ENCODE results near the gene C1orf21. TPM values are rescaled to one million over a fixed set of nuclear protein-coding genes. Genes with fewer than 3 reads are reported as not detected.

Gene C1orf21
- total RNA-seq, 2 experiments from 2014 or later = 4.6 to 5.1 TPM

- ChIA-PET CTCF (interaction anchor here (0.9 kb wide), 2 partner anchors 70 to 486 kb away, joined by 3 read pairs; no protein-coding TSS in a partner anchor), POLR2A (no interaction called here)
- Mint-ChIP-seq H3K4me1 (ENCODE audit: low read depth) (no peaks in the 10 kb centered on the region), H3K9me3 (ENCODE audit: insufficient read depth) (no peaks in the 10 kb centered on the region), H3K36me3 (ENCODE audit: low read depth) (no peaks in the 10 kb centered on the region), H3K27ac (no peak overlapping the region), H3K4me3 (no peak overlapping the region), H3K27me3 (ENCODE audit: low read depth) (no peaks in the 10 kb centered on the region)
- DNase-seq = no peak
- ATAC-seq = no peak
Measured at GRCh38 chr1:184562806-184563205, 176.0 kb downstream of the C1orf21 start.

GRCh38 chr1:184563308-184563707, 176.5 kb downstream of the C1orf21 start:
- H3K4me1 Mint-ChIP-seq (ENCODE audit: low read depth) = no peaks in the 10 kb centered on the region
- no peaks in the 10 kb centered on the region for H3K9me3 Mint-ChIP-seq (ENCODE audit: insufficient read depth)
- ChIA-PET CTCF (interaction anchor here (0.9 kb wide), 2 partner anchors 71 to 487 kb away, joined by 3 read pairs; no protein-coding TSS in a partner anchor), POLR2A (no interaction called here)
- DNase-seq (no peak), ATAC-seq (no peak)
- no peaks in the 10 kb centered on the region for H3K36me3 Mint-ChIP-seq (ENCODE audit: low read depth)
- H3K27ac Mint-ChIP-seq = no peak overlapping the region
- no peaks in the 10 kb centered on the region for H3K27me3 Mint-ChIP-seq (ENCODE audit: low read depth)
- no peak overlapping the region for H3K4me3 Mint-ChIP-seq

DNA sequence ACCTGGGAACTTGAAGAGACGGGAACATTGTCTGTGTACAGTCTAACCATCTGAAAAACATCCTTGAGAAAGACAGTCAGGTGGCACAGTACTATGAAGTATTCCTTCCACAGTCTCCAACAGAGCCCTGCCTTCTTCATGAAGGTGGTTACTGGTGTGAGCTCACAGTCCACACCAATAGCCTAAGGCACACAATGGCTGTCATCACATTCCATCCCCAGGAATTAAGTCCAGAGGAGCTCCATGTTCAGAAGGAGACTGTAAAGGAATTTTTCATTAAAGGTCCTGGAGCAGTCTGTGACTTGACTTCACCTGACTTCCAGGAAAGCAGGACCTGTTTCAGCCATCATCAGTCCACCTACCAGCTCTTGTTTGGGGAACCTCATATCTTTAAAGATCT, 180.2 kb downstream of the C1orf21 start:
- Mint-ChIP-seq H3K27ac (no peak overlapping the region), H3K27me3 (ENCODE audit: low read depth) (peaks cover 2% of the 10 kb centered on the region), H3K9me3 (ENCODE audit: insufficient read depth) (no peaks in the 10 kb centered on the region), H3K36me3 (ENCODE audit: low read depth) (no peaks in the 10 kb centered on the region), H3K4me1 (ENCODE audit: low read depth) (no peaks in the 10 kb centered on the region), H3K4me3 (no peak overlapping the region)
- DNase-seq (no peak), ATAC-seq (no peak)
- POLR2A ChIA-PET = no interaction called here
- CTCF ChIA-PET = no interaction called here

DNA sequence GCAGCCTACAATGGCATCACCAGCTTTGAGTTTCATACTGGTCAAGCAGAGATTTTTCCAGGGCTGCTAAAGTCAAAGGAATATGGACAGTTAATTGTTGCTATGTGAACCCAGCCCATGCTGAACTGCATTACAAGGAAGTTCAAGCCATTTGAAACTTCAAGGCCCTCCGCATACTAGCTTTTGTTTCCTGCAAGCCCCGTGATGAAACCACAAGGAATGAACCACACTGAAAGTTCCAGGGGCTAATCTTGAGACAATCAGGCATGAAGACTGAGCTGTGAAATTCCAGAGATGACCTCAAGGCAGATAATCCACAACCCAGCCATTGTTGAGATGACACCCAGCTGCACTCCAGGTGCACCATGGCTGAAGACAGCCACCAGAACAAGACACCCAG, 180.8 kb downstream of the C1orf21 start:
- no peak for ATAC-seq

GRCh38 chr1:184568148-184568547, 181.3 kb downstream of the C1orf21 start:
- ChIA-PET POLR2A (no interaction called here), CTCF (no interaction called here)
- Mint-ChIP-seq H3K4me1 (ENCODE audit: low read depth) (no peaks in the 10 kb centered on the region), H3K4me3 (no peak overlapping the region), H3K36me3 (ENCODE audit: low read depth) (no peaks in the 10 kb centered on the region), H3K27ac (no peak overlapping the region), H3K27me3 (ENCODE audit: low read depth) (peaks cover 2% of the 10 kb centered on the region), H3K9me3 (ENCODE audit: insufficient read depth) (no peaks in the 10 kb centered on the region)
- no peak for DNase-seq
- no peak for ATAC-seq

More for the DNA sequence above, 180.8 kb downstream of the C1orf21 start:
- CTCF ChIA-PET = no interaction called here
- Mint-ChIP-seq H3K4me1 (ENCODE audit: low read depth) (no peaks in the 10 kb centered on the region), H3K36me3 (ENCODE audit: low read depth) (no peaks in the 10 kb centered on the region), H3K27me3 (ENCODE audit: low read depth) (peaks cover 2% of the 10 kb centered on the region), H3K4me3 (no peak overlapping the region), H3K27ac (no peak overlapping the region), H3K9me3 (ENCODE audit: insufficient read depth) (no peaks in the 10 kb centered on the region)
- POLR2A ChIA-PET = no interaction called here
- no peak for DNase-seq

GRCh38 chr1:184569106-184569505, 182.3 kb downstream of the C1orf21 start:
- POLR2A ChIA-PET = no interaction called here

GRCh38 chr1:184574588-184574987, 187.8 kb downstream of the C1orf21 start:
- Mint-ChIP-seq H3K4me1 (ENCODE audit: low read depth) (no peaks in the 10 kb centered on the region), H3K27ac (no peak overlapping the region), H3K36me3 (ENCODE audit: low read depth) (no peaks in the 10 kb centered on the region), H3K27me3 (ENCODE audit: low read depth) (peaks cover 1% of the 10 kb centered on the region), H3K4me3 (no peak overlapping the region), H3K9me3 (ENCODE audit: insufficient read depth) (no peaks in the 10 kb centered on the region)
- POLR2A ChIA-PET = no interaction called here
- ATAC-seq (no peak), DNase-seq (no peak)
- CTCF ChIA-PET = no interaction called here

More at GRCh38 chr1:184569106-184569505, 182.3 kb downstream of the C1orf21 start:
- Mint-ChIP-seq H3K9me3 (ENCODE audit: insufficient read depth) (no peaks in the 10 kb centered on the region), H3K27ac (no peak overlapping the region), H3K36me3 (ENCODE audit: low read depth) (no peaks in the 10 kb centered on the region), H3K4me3 (no peak overlapping the region), H3K4me1 (ENCODE audit: low read depth) (no peaks in the 10 kb centered on the region), H3K27me3 (ENCODE audit: low read depth) (peaks cover 2% of the 10 kb centered on the region)
- DNase-seq = no peak
- CTCF ChIA-PET = no interaction called here
- no peak for ATAC-seq

- Mint-ChIP-seq H3K9me3 (ENCODE audit: insufficient read depth) (no peaks in the 10 kb centered on the region), H3K36me3 (ENCODE audit: low read depth) (no peaks in the 10 kb centered on the region), H3K27me3 (ENCODE audit: low read depth) (no peaks in the 10 kb centered on the region), H3K27ac (no peak overlapping the region), H3K4me1 (ENCODE audit: low read depth) (no peaks in the 10 kb centered on the region), H3K4me3 (no peak overlapping the region)
- ATAC-seq = no peak
- ChIA-PET CTCF (no interaction called here), POLR2A (no interaction called here)
- DNase-seq = no peak
Measured at GRCh38 chr1:184576822-184577221, 190.0 kb downstream of the C1orf21 start.

GRCh38 chr1:184577319-184577718, 190.5 kb downstream of the C1orf21 start:
- no peaks in the 10 kb centered on the region for H3K36me3 Mint-ChIP-seq (ENCODE audit: low read depth)
- no peaks in the 10 kb centered on the region for H3K4me1 Mint-ChIP-seq (ENCODE audit: low read depth)
- H3K9me3 Mint-ChIP-seq (ENCODE audit: insufficient read depth) = no peaks in the 10 kb centered on the region
- H3K27ac Mint-ChIP-seq = no peak overlapping the region
- CTCF ChIA-PET = no interaction called here
- no peaks in the 10 kb centered on the region for H3K27me3 Mint-ChIP-seq (ENCODE audit: low read depth)
- ATAC-seq = no peak
- POLR2A ChIA-PET = no interaction called here
- no peak for DNase-seq
- H3K4me3 Mint-ChIP-seq = no peak overlapping the region

DNA sequence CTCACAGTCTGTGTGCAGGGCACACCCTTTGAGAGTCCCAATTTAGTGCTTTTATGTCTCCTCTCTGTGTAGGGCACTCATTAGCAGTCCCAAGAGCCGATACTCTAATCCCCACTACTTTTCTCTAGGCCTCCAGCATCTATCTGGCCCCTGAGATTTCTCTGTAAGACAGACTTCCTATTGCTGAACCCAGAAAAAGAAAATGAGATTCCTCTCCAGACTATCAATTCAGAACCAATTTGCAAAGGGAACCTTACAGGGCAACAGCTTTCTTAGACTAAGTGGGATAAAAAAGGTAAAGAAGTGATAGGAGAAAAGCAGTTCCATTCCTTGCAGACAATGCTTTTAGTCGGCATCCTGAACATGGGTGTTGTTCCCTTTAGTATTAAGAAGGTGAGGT, 195.6 kb downstream of the C1orf21 start:
- DNase-seq (no peak), ATAC-seq (no peak)
- Mint-ChIP-seq H3K27ac (no peak overlapping the region), H3K27me3 (ENCODE audit: low read depth) (peaks cover 2% of the 10 kb centered on the region), H3K4me1 (ENCODE audit: low read depth) (no peaks in the 10 kb centered on the region), H3K36me3 (ENCODE audit: low read depth) (no peaks in the 10 kb centered on the region), H3K9me3 (ENCODE audit: insufficient read depth) (no peaks in the 10 kb centered on the region), H3K4me3 (no peak overlapping the region)
- POLR2A ChIA-PET = no interaction called here
- CTCF ChIA-PET = no interaction called here

DNA sequence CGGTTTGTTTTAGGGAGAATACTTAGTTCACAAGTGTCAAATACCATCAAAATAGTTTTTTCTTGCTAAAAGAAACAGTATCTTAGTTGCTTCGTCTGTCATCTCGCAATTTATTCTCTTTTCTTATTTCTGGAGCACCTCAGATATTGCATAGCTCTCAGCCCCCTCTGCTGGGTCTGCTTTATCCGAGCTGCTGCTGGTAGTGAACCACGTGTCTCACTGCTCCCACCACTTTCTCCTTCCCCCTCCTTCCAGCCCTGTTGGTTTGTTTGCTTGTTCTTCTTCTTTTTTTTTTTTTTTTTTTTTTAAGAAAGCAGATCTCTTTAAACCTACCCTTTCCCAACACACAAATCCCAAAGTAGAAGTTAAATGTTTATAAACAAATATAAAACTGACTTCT, 197.0 kb downstream of the C1orf21 start:
- CTCF ChIA-PET = no interaction called here
- ATAC-seq = no peak
- no peak overlapping the region for H3K27ac Mint-ChIP-seq
- no peaks in the 10 kb centered on the region for H3K36me3 Mint-ChIP-seq (ENCODE audit: low read depth)
- no peaks in the 10 kb centered on the region for H3K9me3 Mint-ChIP-seq (ENCODE audit: insufficient read depth)
- no peaks in the 10 kb centered on the region for H3K4me1 Mint-ChIP-seq (ENCODE audit: low read depth)
- peaks cover 2% of the 10 kb centered on the region for H3K27me3 Mint-ChIP-seq (ENCODE audit: low read depth)
- H3K4me3 Mint-ChIP-seq = no peak overlapping the region
- DNase-seq = no peak
- POLR2A ChIA-PET = no interaction called here

- no peaks in the 10 kb centered on the region for H3K4me1 Mint-ChIP-seq (ENCODE audit: low read depth)
- peaks cover 2% of the 10 kb centered on the region for H3K27me3 Mint-ChIP-seq (ENCODE audit: low read depth)
- no peak for ATAC-seq
- ChIA-PET POLR2A (no interaction called here), CTCF (no interaction called here)
- no peak overlapping the region for H3K27ac Mint-ChIP-seq
- H3K4me3 Mint-ChIP-seq = no peak overlapping the region
- DNase-seq = no peak
- no peaks in the 10 kb centered on the region for H3K36me3 Mint-ChIP-seq (ENCODE audit: low read depth)
- no peaks in the 10 kb centered on the region for H3K9me3 Mint-ChIP-seq (ENCODE audit: insufficient read depth)
Measured at GRCh38 chr1:184588701-184589100, 201.9 kb downstream of the C1orf21 start.

DNA sequence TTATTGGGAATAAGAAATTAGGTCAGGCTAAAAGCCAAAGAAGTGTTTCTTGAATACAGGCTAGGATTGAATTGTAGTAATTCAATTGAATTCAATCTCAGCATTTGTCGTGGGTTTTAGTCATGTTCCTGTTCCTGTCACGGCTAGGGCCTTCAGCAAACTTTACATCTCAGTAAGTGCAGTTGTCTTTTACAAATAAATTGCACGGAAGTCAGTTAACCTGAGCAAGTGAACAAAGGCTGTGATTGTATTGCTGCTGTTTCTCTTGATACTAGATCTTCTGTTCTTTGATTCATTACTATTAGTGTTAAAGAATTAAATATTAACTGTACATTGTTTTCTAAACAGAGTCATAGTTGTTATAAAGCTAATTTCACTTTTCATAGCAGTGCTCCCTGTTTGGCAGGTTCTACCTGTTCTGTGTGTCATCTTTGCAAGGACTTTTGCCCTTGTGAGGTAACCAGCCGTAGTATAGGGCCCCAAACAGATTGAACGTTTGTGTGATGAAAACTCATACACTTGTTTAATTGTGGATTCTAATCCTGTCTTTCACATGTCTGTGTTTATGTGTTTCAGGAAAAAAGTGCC, 203.4 kb downstream of the C1orf21 start:
- no peak for ATAC-seq
- CTCF ChIA-PET = no interaction called here

More for the DNA sequence above, 203.4 kb downstream of the C1orf21 start:
- Mint-ChIP-seq H3K27ac (no peak overlapping the region), H3K9me3 (ENCODE audit: insufficient read depth) (no peaks in the 10 kb centered on the region), H3K36me3 (ENCODE audit: low read depth) (no peaks in the 10 kb centered on the region), H3K4me1 (ENCODE audit: low read depth) (no peaks in the 10 kb centered on the region), H3K4me3 (no peak overlapping the region), H3K27me3 (ENCODE audit: low read depth) (no peaks in the 10 kb centered on the region)
- DNase-seq = no peak
- POLR2A ChIA-PET = no interaction called here
